Endothelial cell of umbilical vein (primary cell): ENCODE measurements around the gene FREM1. TPM values are rescaled to one million over a fixed set of nuclear protein-coding genes. Genes with fewer than 3 reads are reported as not detected.

ENCODE experiments used
- BruUV-seq: library from RNA; stranded (reverse); fragments of 400-500 nt; replicated peaks from 2 replicates; lab custom pipeline; 2021; lab: Mats Ljungman, UMichigan
- CTCF ChIA-PET: fragments of 300-600, 350-600 bp; sonication (Branson Sonifier 250); formaldehyde crosslinking; loops from one replicate; lab custom pipeline; 2021; ENCODE audit warnings: antibody characterized with exemption, inconsistent platforms; lab: Charles Lee
- POLR2A ChIA-PET: fragments of 300-600, 350-600 bp; sonication (Branson Sonifier 250); formaldehyde crosslinking; loops from one replicate; lab custom pipeline; 2021; ENCODE audit warnings: antibody characterized with exemption, inconsistent platforms; lab: Charles Lee
- DNase-seq: peaks from one replicate; pipeline ENCODE4 v3.0.0-alpha.2; 2011; ENCODE audit warnings: low read depth, low spot score
- FAIRE-seq: peaks from 2 replicates; lab custom pipeline; 2011; peaks lifted over from hg19 to GRCh38; lab: Jason Lieb, UNC
- H2AFZ ChIP-seq: 2 replicates; pipeline ENCODE4 v1.6.0; 2012; ENCODE audit warnings: low read depth, low read length, control low read depth, inconsistent platforms
- H3K27ac ChIP-seq: 2 replicates; pipeline ENCODE4 v1.5.1; 2011; ENCODE audit warnings: low read depth, mild to moderate bottlenecking, control low read depth, low read length, moderate library complexity; ENCODE audit not compliant: insufficient read depth
- H3K27me3 ChIP-seq, 2 experiments: 2 replicates each; pipeline versions ENCODE4 v1.6.0 to v1.6.1; 2011; ENCODE audit warnings: low read length in 2 of 2, mixed read lengths in 1 of 2; ENCODE audit not compliant: control insufficient read depth in 2 of 2, insufficient read depth in 2 of 2
- H3K36me3 ChIP-seq, 2 experiments: 2 replicates in 1 of 2; 3 replicates in 1 of 2; pipeline ENCODE4 v1.5.1; 2011; ENCODE audit warnings: low read length in 2 of 2, mild to moderate bottlenecking in 1 of 2, moderate library complexity in 1 of 2; ENCODE audit not compliant: control insufficient read depth in 2 of 2, insufficient read depth in 2 of 2; ENCODE audit errors: extremely low read depth in 1 of 2
- H3K4me1 ChIP-seq: 3 replicates; pipeline ENCODE4 v1.5.1; 2011; ENCODE audit warnings: mild to moderate bottlenecking, low read length; ENCODE audit not compliant: control insufficient read depth, insufficient read depth; ENCODE audit errors: extremely low read depth
- H3K4me2 ChIP-seq: 2 replicates; pipeline ENCODE4 v1.6.1; 2011; ENCODE audit warnings: low read length, control low read depth, mixed read lengths; ENCODE audit not compliant: insufficient read depth
- H3K4me3 ChIP-seq, 3 experiments: fragments of 200-600 bp in 1 of 3; sonication (generic), shearing (Covaris generic) in 1 of 3; replicated peaks in 1 of 3; 2 replicates each; pipeline ENCODE4 v1.5.1; 2011 to 2016; ENCODE audit warnings: control low read depth in 3 of 3, low read length in 3 of 3, mild to moderate bottlenecking in 2 of 3, inconsistent platforms in 1 of 3, low read depth in 1 of 3, moderate library complexity in 1 of 3; ENCODE audit not compliant: insufficient read depth in 1 of 3
- H3K79me2 ChIP-seq: 2 replicates; pipeline ENCODE4 v1.6.0; 2012; ENCODE audit warnings: low read length, inconsistent platforms; ENCODE audit not compliant: control insufficient read depth, insufficient read depth
- H3K9ac ChIP-seq: replicated peaks from 2 replicates; pipeline ENCODE3; 2011; ENCODE audit warnings: low read length, control low read depth; ENCODE audit not compliant: insufficient read depth; ENCODE audit errors: extremely low read depth
- H3K9me1 ChIP-seq: replicated peaks from 3 replicates; pipeline ENCODE4 v1.6.0; 2011; ENCODE audit warnings: mild to moderate bottlenecking, low read length; ENCODE audit not compliant: control insufficient read depth, insufficient read depth; ENCODE audit errors: extremely low read depth
- H3K9me3 ChIP-seq: replicated peaks from 2 replicates; pipeline ENCODE4 v1.5.1; 2012; ENCODE audit warnings: low read length, inconsistent platforms; ENCODE audit not compliant: control insufficient read depth, insufficient read depth
- H4K20me1 ChIP-seq: replicated peaks from 2 replicates; pipeline ENCODE3; 2011; ENCODE audit warnings: mild to moderate bottlenecking, low read length; ENCODE audit not compliant: control insufficient read depth, insufficient read depth; ENCODE audit errors: extremely low read depth
- EZH2 ChIP-seq: IDR thresholded peaks from 2 replicates; pipeline ENCODE4 v1.6.1; 2012; ENCODE audit warnings: borderline replicate concordance, low read depth, mild to moderate bottlenecking, moderate library complexity, low read length, inconsistent platforms; ENCODE audit not compliant: severe bottlenecking
- FOS ChIP-seq: IDR thresholded peaks from 2 replicates; pipeline ENCODE4 v1.6.1; 2011; ENCODE audit warnings: mild to moderate bottlenecking, low read length, moderate library complexity, borderline replicate concordance; ENCODE audit not compliant: insufficient read depth
- GATA2 ChIP-seq: IDR thresholded peaks from 2 replicates; pipeline ENCODE4 v1.7.0; 2011; ENCODE audit warnings: low read depth, mild to moderate bottlenecking, moderate library complexity, mixed read lengths, low read length; ENCODE audit not compliant: insufficient read length, insufficient read depth
- JUN ChIP-seq: IDR thresholded peaks from 2 replicates; pipeline ENCODE4 v1.6.1; 2011; ENCODE audit warnings: borderline replicate concordance, low read depth; ENCODE audit not compliant: insufficient read length, insufficient read depth
- MYC ChIP-seq: IDR thresholded peaks from one replicate; pipeline ENCODE4 v1.6.1; 2011; ENCODE audit warnings: mild to moderate bottlenecking, low read depth, low read length
- POLR2A ChIP-seq: IDR thresholded peaks from 2 replicates; pipeline ENCODE4 v1.6.1; 2012; ENCODE audit warnings: low read depth, mild to moderate bottlenecking, control low read depth, low read length
- POLR2AphosphoS5 ChIP-seq: IDR thresholded peaks from 2 replicates; pipeline ENCODE4 v1.6.1; 2012; ENCODE audit warnings: low read depth, mild to moderate bottlenecking, control low read depth, low read length, moderate library complexity; ENCODE audit not compliant: insufficient read depth
- dilution Hi-C: fragments of 300-500 bp; cut with MboI; formaldehyde crosslinking; loops from one replicate; pipeline ENCODE4 v1.15.0; 2019; ENCODE audit warnings: low sequenced_read_pairs; ENCODE audit not compliant: extremely low pct_ligation_motif_present
- intact Hi-C: fragments of 100-400 bp; cut with micrococcal nuclease; formaldehyde crosslinking; loops from one replicate; pipeline ENCODE4 v1.10.0; 2022
- polyA plus RNA-seq, 4 experiments: library from polyadenylated mRNA; depleted of rRNA in 3 of 4; stranded (reverse) in 3 of 4; unstranded in 1 of 4; fragments of >200 nt; gene quantifications; 2 replicates each; pipeline versions ENCODE4 v1.2.1 to v1.2.3, GENCODE V29; 2011 to 2012; ENCODE audit warnings: missing spikeins in 1 of 4
- total RNA-seq: library from RNA; stranded (reverse); gene quantifications from 2 replicates; pipeline ENCODE4 v1.2.3, GENCODE V29; 2021
- TF ChIP-seq, protein P1 (sequence below), 2 donors: IDR thresholded peaks; 1 replicate in 1 of 2; 2 replicates in 1 of 2; pipeline ENCODE4 v1.5.1; 2011; ENCODE audit warnings: low read length in 2 of 2, mild to moderate bottlenecking in 2 of 2, moderate library complexity in 2 of 2, control low read depth in 1 of 2, inconsistent platforms in 1 of 2, low read depth in 1 of 2; ENCODE audit not compliant: insufficient read depth in 1 of 2; ENCODE audit errors: extremely low read depth in 1 of 2

Gene FREM1
- total and polyA plus RNA-seq, 2 donors (not counting 3 experiments of a cell fraction or from before 2014, with no cell fraction given): 0.10 to 0.29 TPM

DNA sequence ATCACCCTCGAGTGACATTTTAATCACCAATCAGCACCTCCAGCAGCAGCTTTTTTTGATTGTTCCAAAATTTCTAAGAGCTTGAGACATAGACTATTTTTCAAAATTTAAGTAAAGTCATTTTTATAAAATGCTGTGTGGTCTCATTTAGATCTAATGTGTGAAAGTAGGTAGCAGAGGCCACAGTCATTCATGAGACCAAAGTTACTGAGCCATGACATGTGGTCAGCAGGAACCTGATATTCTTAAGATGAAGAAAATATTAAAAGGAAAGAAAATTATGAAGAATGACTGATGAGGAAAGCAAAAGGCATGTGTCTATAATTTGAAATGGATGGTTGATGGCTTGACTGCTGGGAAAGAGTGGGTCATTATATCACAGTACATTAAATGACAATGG lies 7.2 kb downstream of the FREM1 start:
- BruUV-seq: no TSS peak
- no peaks in the 10 kb centered on the region for H3K79me2 ChIP-seq
- no peak overlapping the region for H2AFZ ChIP-seq
- ChIA-PET CTCF (interaction anchor here (1.2 kb wide), 1 partner anchor 9 kb away, joined by 3 read pairs; no protein-coding TSS in a partner anchor), POLR2A (no interaction called here)
- no peaks in the 10 kb centered on the region for H4K20me1 ChIP-seq
- no peaks in the 10 kb centered on the region for H3K9me3 ChIP-seq
- no peak for TF ChIP-seq POLR2A
- no peak for TF ChIP-seq EZH2
- TF ChIP-seq MYC: no peak
- no peak for TF ChIP-seq GATA2
- TF ChIP-seq JUN: no peak
- TF ChIP-seq, protein P1, sequence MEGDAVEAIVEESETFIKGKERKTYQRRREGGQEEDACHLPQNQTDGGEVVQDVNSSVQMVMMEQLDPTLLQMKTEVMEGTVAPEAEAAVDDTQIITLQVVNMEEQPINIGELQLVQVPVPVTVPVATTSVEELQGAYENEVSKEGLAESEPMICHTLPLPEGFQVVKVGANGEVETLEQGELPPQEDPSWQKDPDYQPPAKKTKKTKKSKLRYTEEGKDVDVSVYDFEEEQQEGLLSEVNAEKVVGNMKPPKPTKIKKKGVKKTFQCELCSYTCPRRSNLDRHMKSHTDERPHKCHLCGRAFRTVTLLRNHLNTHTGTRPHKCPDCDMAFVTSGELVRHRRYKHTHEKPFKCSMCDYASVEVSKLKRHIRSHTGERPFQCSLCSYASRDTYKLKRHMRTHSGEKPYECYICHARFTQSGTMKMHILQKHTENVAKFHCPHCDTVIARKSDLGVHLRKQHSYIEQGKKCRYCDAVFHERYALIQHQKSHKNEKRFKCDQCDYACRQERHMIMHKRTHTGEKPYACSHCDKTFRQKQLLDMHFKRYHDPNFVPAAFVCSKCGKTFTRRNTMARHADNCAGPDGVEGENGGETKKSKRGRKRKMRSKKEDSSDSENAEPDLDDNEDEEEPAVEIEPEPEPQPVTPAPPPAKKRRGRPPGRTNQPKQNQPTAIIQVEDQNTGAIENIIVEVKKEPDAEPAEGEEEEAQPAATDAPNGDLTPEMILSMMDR (IDR thresholded peaks at IDR 0.05; ENCODE audit: extremely low read depth in 1 of 2, insufficient read depth in 1 of 2, low read depth in 1 of 2, low read length in 2 of 2): no peak
- TF ChIP-seq FOS: no peak
- no peak for TF ChIP-seq POLR2AphosphoS5
- no peak overlapping the region for H3K27ac ChIP-seq
- H3K36me3 ChIP-seq: no peaks in the 10 kb centered on the region
- no peak overlapping the region for H3K4me3 ChIP-seq
- H3K9ac ChIP-seq: no peak overlapping the region
- H3K4me1 ChIP-seq: no peaks in the 10 kb centered on the region
- intact Hi-C loops (no loop called here), dilution Hi-C loops (no loop called here)
- H3K9me1 ChIP-seq: no peaks in the 10 kb centered on the region
- FAIRE-seq: no peak
- H3K27me3 ChIP-seq: peaks cover 2 to 3% of the 10 kb centered on the region in 2 experiments
- no peak for DNase-seq
- H3K4me2 ChIP-seq: no peak overlapping the region
